Chondrocyte (in vitro differentiated cells): Measurements from ENCODE around the gene IQGAP1. TPM values are rescaled to one million over a fixed set of nuclear protein-coding genes. Genes with fewer than 3 reads are reported as not detected.

Experiments used
- DNase-seq: peaks from one replicate; pipeline ENCODE4 v3.0.0; 2021; ENCODE audit warnings: mixed read lengths, low spot score
- H3K27ac Mint-ChIP-seq: one replicate; pipeline ENCODE4 v1.8.0; 2021; ENCODE audit warnings: mild to moderate bottlenecking, moderate library complexity, mixed read lengths; ENCODE audit not compliant: unreplicated experiment
- H3K27me3 Mint-ChIP-seq: 2 replicates; pipeline ENCODE4 v1.8.0; 2021; ENCODE audit warnings: low read depth, mixed read lengths
- H3K36me3 Mint-ChIP-seq: 2 replicates; pipeline ENCODE4 v1.8.0; 2021; ENCODE audit warnings: low read depth, mixed read lengths
- H3K4me1 Mint-ChIP-seq: 2 replicates; pipeline ENCODE4 v1.8.0; 2021; ENCODE audit warnings: low read depth, mild to moderate bottlenecking, mixed read lengths
- H3K4me3 Mint-ChIP-seq: one replicate; pipeline ENCODE4 v1.8.0; 2021; ENCODE audit warnings: mild to moderate bottlenecking, moderate library complexity, mixed read lengths; ENCODE audit not compliant: unreplicated experiment
- H3K9me3 Mint-ChIP-seq: 2 replicates; pipeline ENCODE4 v1.8.0; 2021; ENCODE audit warnings: low read depth, mixed read lengths
- CTCF ChIP-seq: fragments of 200-600 bp; sonication (generic); IDR thresholded peaks from 2 replicates; pipeline ENCODE4 v1.5.0; 2021; ENCODE audit warnings: antibody characterized with exemption, mild to moderate bottlenecking, moderate library complexity
- total RNA-seq: library from RNA; stranded (reverse); gene quantifications from 3 replicates; pipeline ENCODE4 v1.2.1, GENCODE V29; 2021

The IQGAP1 gene
- total RNA-seq, 1 donor from 2014 or later = 209 TPM

- H3K27ac Mint-ChIP-seq = peak overlapping the region; percentile 97
- H3K4me3 Mint-ChIP-seq = no peak overlapping the region
- H3K36me3 Mint-ChIP-seq = peaks cover 6% of the 10 kb centered on the region
Observed at GRCh38 chr15:90362936-90363212, 25.2 kb upstream of the IQGAP1 start.

GRCh38 chr15:90364251-90364650 is 23.8 kb upstream of the IQGAP1 start:
- Mint-ChIP-seq H3K27me3 (no peaks in the 10 kb centered on the region), H3K36me3 (peaks cover 4% of the 10 kb centered on the region), H3K4me3 (no peak overlapping the region), H3K27ac (peak overlapping the region; percentile 80), H3K4me1 (peaks cover 38% of the 10 kb centered on the region), H3K9me3 (no peaks in the 10 kb centered on the region)
- no peak for DNase-seq
- TF ChIP-seq CTCF = no peak

More at GRCh38 chr15:90362936-90363212, 25.2 kb upstream of the IQGAP1 start:
- no peaks in the 10 kb centered on the region for H3K9me3 Mint-ChIP-seq
- no peak for TF ChIP-seq CTCF
- peaks cover 41% of the 10 kb centered on the region for H3K4me1 Mint-ChIP-seq
- no peak for DNase-seq
- no peaks in the 10 kb centered on the region for H3K27me3 Mint-ChIP-seq

GRCh38 chr15:90365414-90366055 is 22.5 kb upstream of the IQGAP1 start:
- Mint-ChIP-seq H3K9me3 (no peaks in the 10 kb centered on the region), H3K27ac (no peak overlapping the region), H3K4me3 (no peak overlapping the region), H3K4me1 (peaks cover 38% of the 10 kb centered on the region), H3K27me3 (no peaks in the 10 kb centered on the region), H3K36me3 (peaks cover under 1% of the 10 kb centered on the region)
- no peak for TF ChIP-seq CTCF
- DNase-seq = no peak

GRCh38 chr15:90367576-90367975 is 20.5 kb upstream of the IQGAP1 start:
- no peak for DNase-seq
- Mint-ChIP-seq H3K9me3 (no peaks in the 10 kb centered on the region), H3K27ac (peak overlapping the region; percentile 39), H3K36me3 (no peaks in the 10 kb centered on the region), H3K4me3 (no peak overlapping the region), H3K4me1 (peaks cover 26% of the 10 kb centered on the region), H3K27me3 (no peaks in the 10 kb centered on the region)
- no peak for TF ChIP-seq CTCF

GRCh38 chr15:90375071-90375470 is 13.0 kb upstream of the IQGAP1 start:
- Mint-ChIP-seq H3K27ac (no peak overlapping the region), H3K27me3 (no peaks in the 10 kb centered on the region), H3K9me3 (no peaks in the 10 kb centered on the region), H3K36me3 (peaks cover 1% of the 10 kb centered on the region), H3K4me3 (no peak overlapping the region), H3K4me1 (no peaks in the 10 kb centered on the region)
- no peak for DNase-seq
- no peak for TF ChIP-seq CTCF
